Measurements from ENCODE around the gene GRHPR. TPM values are rescaled to one million over a fixed set of nuclear protein-coding genes. Genes with fewer than 3 reads are reported as not detected.

GRHPR gene
- total and polyA plus RNA-seq, 10 of the 15 experiments (the other 5 are each of a cell fraction or from before 2014, with no cell fraction given), result 52.4 to 194 (median 126) TPM

DNA sequence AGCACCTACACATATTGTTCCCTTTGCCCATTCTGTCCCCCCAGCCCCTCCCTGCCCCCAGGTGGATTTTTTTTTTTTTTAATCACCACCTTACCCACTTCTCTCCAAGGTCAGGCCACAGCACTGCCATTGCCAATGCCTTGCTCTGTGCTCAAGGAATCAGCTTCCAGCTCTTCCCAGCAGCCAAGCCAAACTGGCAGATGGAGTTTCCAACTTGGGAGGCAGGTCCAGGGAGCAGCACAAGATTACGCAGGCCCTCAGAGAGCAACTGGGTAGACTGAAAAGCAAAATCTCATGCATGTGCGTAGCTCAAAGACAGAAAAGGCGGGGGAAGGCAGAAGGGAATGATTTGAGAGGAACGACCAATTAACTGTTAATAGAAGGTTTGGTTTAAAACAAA, 15.1 kb downstream of the GRHPR start:
- no peak for FAIRE-seq
- no peak for ATAC-seq
- Histone ChIP-seq H3K79me2 (ENCODE audit: control insufficient read depth, insufficient read depth, low read length) (no peaks in the 10 kb centered on the region; the same call in none of the 2 replicates), H3K9me3 (replicated peaks; ENCODE audit: control insufficient read depth, insufficient read depth, low read length) (no peaks in the 10 kb centered on the region), H3K4me2 (ENCODE audit: control insufficient read depth, insufficient read depth) (no peak overlapping the region), H3K4me3 (no peak overlapping the region), H3K27me3 (replicated peaks in 1 of 2; ENCODE audit: control insufficient read depth in 2 of 2, insufficient read depth in 2 of 2, low read length in 1 of 2) (no peaks in the 10 kb centered on the region), H2AFZ (ENCODE audit: control insufficient read depth, low read depth, low read length) (no peak overlapping the region), H3K9ac (ENCODE audit: control insufficient read depth, insufficient read depth, low read length) (no peak overlapping the region), H3K27ac (ENCODE audit: control insufficient read depth, insufficient read depth) (no peak overlapping the region), H3K4me1 (ENCODE audit: control insufficient read depth, insufficient read depth, low read length) (no peaks in the 10 kb centered on the region), H3K36me3 (ENCODE audit: control insufficient read depth in 2 of 2, insufficient read depth in 2 of 2, low read length in 1 of 2) (peaks cover 30 to 41% of the 10 kb centered on the region in 2 experiments), H4K20me1 (ENCODE audit: control insufficient read depth, insufficient read depth) (no peaks in the 10 kb centered on the region)
- WGBS (ENCODE audit: insufficient coverage, insufficient replicate concordance, low lambda C conversion rate, missing lambda C conversion rate), result 97% methylated on average over 4 of the region's 4 CpGs
- POLR2A ChIA-PET, result no interaction called here
- no peak for TF ChIP-seq ZNF217 (IDR thresholded peaks at IDR 0.05)
- TF ChIP-seq MTA3 (IDR thresholded peaks at IDR 0.05; ENCODE audit: borderline replicate concordance, low read length), result no peak
- TF ChIP-seq CHD4 (IDR thresholded peaks at IDR 0.05), result no peak
- TF ChIP-seq EP300 (IDR thresholded peaks at IDR 0.05; ENCODE audit: borderline replicate concordance in 1 of 2, control insufficient read depth in 1 of 2, low read depth in 2 of 2, low read length in 2 of 2), result no peak
- TF ChIP-seq HDGF (IDR thresholded peaks at IDR 0.05), result no peak
- no peak for TF ChIP-seq NBN (IDR thresholded peaks at IDR 0.05)
- no TSS peak for BruUV-seq (replicated peaks)
- CTCF ChIA-PET, result interaction anchor here (0.7 kb wide), 1 partner anchor 14 kb away, joined by 3 read pairs; no protein-coding TSS in a partner anchor
- DNase-seq (ENCODE audit: low read depth, low spot score), result no peak
- RAD21 ChIA-PET (ENCODE audit: unreplicated experiment), result no interaction called here
- intact Hi-C loops (cut with micrococcal nuclease; ENCODE audit: unreplicated experiment) (no loop called here), in situ Hi-C loops (cut with MboI) (no loop called here)
- SMC1A ChIA-PET (ENCODE audit: uncharacterized antibody, unreplicated experiment), result no interaction called here

- BruUV-seq (replicated peaks), result no TSS peak
- Histone ChIP-seq H3K36me3 (ENCODE audit: control insufficient read depth in 2 of 2, insufficient read depth in 2 of 2, low read length in 1 of 2) (peaks cover 29 to 41% of the 10 kb centered on the region in 2 experiments), H3K79me2 (ENCODE audit: control insufficient read depth, insufficient read depth, low read length) (no peaks in the 10 kb centered on the region; the same call in none of the 2 replicates), H4K20me1 (ENCODE audit: control insufficient read depth, insufficient read depth) (no peaks in the 10 kb centered on the region), H3K4me1 (ENCODE audit: control insufficient read depth, insufficient read depth, low read length) (no peaks in the 10 kb centered on the region), H3K27ac (ENCODE audit: control insufficient read depth, insufficient read depth) (no peak overlapping the region), H3K9ac (ENCODE audit: control insufficient read depth, insufficient read depth, low read length) (no peak overlapping the region), H3K27me3 (replicated peaks in 1 of 2; ENCODE audit: control insufficient read depth in 2 of 2, insufficient read depth in 2 of 2, low read length in 1 of 2) (no peaks in the 10 kb centered on the region), H3K4me3 (no peak overlapping the region), H3K9me3 (replicated peaks; ENCODE audit: control insufficient read depth, insufficient read depth, low read length) (no peaks in the 10 kb centered on the region), H2AFZ (ENCODE audit: control insufficient read depth, low read depth, low read length) (no peak overlapping the region), H3K4me2 (ENCODE audit: control insufficient read depth, insufficient read depth) (no peak overlapping the region)
- WGBS (ENCODE audit: insufficient coverage, insufficient replicate concordance, low lambda C conversion rate, missing lambda C conversion rate), result 70% methylated on average over 3 of the region's 3 CpGs
- SMC1A ChIA-PET (ENCODE audit: uncharacterized antibody, unreplicated experiment), result interaction anchor here (1.0 to 1.6 kb wide), 2 partner anchors 13 to 20 kb away, joined by 3 read pairs; no protein-coding TSS in a partner anchor
- no peak for ATAC-seq
- no peak for FAIRE-seq
- no peak for DNase-seq (ENCODE audit: low read depth, low spot score)
- in situ Hi-C loops (cut with MboI), result no loop called here
- RAD21 ChIA-PET (ENCODE audit: unreplicated experiment), result interaction anchor here (0.6 kb wide), 1 partner anchor 241 kb away, joined by 3 read pairs; no protein-coding TSS in a partner anchor
- TF ChIP-seq BCL3 (IDR thresholded peaks at IDR 0.05; ENCODE audit: borderline replicate concordance, insufficient read depth, low read depth, low read length, poor library complexity, severe bottlenecking), result no peak
- TF ChIP-seq, protein P1, sequence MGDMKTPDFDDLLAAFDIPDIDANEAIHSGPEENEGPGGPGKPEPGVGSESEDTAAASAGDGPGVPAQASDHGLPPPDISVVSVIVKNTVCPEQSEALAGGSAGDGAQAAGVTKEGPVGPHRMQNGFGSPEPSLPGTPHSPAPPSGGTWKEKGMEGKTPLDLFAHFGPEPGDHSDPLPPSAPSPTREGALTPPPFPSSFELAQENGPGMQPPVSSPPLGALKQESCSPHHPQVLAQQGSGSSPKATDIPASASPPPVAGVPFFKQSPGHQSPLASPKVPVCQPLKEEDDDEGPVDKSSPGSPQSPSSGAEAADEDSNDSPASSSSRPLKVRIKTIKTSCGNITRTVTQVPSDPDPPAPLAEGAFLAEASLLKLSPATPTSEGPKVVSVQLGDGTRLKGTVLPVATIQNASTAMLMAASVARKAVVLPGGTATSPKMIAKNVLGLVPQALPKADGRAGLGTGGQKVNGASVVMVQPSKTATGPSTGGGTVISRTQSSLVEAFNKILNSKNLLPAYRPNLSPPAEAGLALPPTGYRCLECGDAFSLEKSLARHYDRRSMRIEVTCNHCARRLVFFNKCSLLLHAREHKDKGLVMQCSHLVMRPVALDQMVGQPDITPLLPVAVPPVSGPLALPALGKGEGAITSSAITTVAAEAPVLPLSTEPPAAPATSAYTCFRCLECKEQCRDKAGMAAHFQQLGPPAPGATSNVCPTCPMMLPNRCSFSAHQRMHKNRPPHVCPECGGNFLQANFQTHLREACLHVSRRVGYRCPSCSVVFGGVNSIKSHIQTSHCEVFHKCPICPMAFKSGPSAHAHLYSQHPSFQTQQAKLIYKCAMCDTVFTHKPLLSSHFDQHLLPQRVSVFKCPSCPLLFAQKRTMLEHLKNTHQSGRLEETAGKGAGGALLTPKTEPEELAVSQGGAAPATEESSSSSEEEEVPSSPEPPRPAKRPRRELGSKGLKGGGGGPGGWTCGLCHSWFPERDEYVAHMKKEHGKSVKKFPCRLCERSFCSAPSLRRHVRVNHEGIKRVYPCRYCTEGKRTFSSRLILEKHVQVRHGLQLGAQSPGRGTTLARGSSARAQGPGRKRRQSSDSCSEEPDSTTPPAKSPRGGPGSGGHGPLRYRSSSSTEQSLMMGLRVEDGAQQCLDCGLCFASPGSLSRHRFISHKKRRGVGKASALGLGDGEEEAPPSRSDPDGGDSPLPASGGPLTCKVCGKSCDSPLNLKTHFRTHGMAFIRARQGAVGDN (IDR thresholded peaks at IDR 0.05), result no peak
- TF ChIP-seq POLR2AphosphoS5 (IDR thresholded peaks at IDR 0.05; ENCODE audit: low read length), result 0 out of 2 replicates have a peak, but pooled peaks have one; percentile 40
- TF ChIP-seq MXI1 (IDR thresholded peaks at IDR 0.05; ENCODE audit: low read depth, low read length), result no peak
- TF ChIP-seq MEF2A (IDR thresholded peaks at IDR 0.05; ENCODE audit: insufficient read depth, low read depth, low read length), result no peak
- POLR2A ChIA-PET, result no interaction called here
- CTCF ChIA-PET, result interaction anchor here (1.0 kb wide), 1 partner anchor 22 kb away, joined by 3 read pairs; no protein-coding TSS in a partner anchor
- intact Hi-C loops (cut with micrococcal nuclease; ENCODE audit: unreplicated experiment), result no loop called here
Observed at GRCh38 chr9:37438359-37438758, 15.9 kb downstream of the GRHPR start.

Measured in GM12878 (cell line).